Glomerular visceral epithelial cell (primary cell): Measurements from ENCODE around the gene TRAF5.
"Not testable (repeated sequence)": the region's sequence is repeated elsewhere in the genome, so short reads cannot be mapped to it uniquely, and the experiment has no call there.

Experiments used
- DNase-seq: peaks from one replicate; pipeline ENCODE4 v3.0.0-alpha.2; 2016; ENCODE audit errors: extremely low spot score

Gene TRAF5

DNA sequence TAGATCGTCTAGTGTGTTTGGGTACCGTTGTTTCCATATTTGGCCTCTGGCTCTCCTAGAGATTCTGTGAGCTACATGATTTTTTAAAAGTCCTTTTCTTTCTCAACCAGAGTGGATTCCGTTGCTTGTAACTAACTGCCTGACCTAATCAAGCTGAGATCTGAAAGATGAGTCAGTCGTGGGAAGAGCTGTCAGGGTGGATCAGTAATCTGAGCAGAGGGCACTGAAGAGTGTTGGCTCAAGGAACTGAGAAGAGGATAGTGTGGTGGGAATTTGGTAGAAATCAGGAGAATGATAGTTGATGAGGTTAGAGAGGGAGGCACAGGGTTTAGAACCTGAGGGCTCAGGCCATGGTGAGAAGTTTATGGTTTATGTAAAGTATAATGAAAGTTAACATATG is 52.2 kb downstream of the TRAF5 start:
- peak; percentile 60 for DNase-seq

GRCh38 chr1:211379446-211379845 is 52.8 kb downstream of the TRAF5 start:
- DNase-seq: no peak

DNA sequence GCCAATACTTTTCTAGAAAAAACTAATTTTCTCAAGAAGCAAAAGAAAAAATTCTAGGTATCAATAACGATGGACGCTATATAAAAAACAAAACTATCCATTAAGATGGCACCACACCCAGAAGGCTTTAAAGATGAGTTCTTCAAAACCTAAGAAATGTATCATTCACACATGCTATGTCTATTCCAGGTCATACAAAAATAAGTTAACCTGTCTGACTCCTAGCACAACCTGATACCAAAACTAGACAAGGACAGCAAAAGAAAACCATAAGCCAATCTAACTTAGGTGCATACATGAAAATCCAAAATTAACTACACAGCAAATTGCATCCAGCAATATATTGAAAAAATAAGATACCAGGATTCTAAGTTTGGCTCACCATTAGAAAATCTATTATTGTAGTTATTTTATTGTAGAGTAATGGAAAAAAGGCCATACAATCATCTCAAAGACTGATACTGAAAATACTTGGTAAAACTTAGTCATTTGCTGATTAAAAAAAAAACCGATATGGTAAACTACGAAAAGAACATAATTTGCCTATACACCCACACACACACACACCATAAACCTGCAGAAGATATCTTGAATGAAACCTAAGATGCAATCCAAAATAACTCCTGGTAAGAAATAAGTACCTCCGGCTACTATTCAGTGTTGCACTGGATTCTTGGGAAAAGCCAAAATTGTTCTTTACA is 55.0 kb downstream of the TRAF5 start:
- no peak for DNase-seq

DNA sequence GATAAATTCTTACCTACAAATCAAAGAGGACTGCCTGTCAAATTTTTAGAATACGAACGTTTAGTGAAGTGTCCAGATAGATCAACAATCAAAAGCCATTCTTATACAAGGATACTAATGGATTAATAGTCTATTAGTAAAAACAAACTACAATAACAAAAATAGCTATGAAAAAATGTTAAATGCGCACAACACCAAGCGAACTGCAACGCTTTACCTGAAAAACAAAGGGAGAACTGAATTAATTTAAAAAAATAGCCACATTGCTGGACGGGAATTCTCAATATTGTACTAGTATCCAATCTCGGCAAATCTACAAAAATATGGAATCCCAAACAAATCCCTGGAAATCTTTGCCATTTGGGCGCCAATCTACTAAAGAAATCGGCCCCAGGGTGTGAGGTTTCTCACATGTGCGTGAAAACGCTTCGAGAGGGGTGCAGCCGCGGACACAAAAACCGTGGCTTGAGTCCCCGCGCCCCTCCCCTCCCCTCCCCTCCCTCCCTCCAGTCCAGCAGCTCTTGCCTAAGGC is 55.6 kb downstream of the TRAF5 start:
- no peak for DNase-seq

DNA sequence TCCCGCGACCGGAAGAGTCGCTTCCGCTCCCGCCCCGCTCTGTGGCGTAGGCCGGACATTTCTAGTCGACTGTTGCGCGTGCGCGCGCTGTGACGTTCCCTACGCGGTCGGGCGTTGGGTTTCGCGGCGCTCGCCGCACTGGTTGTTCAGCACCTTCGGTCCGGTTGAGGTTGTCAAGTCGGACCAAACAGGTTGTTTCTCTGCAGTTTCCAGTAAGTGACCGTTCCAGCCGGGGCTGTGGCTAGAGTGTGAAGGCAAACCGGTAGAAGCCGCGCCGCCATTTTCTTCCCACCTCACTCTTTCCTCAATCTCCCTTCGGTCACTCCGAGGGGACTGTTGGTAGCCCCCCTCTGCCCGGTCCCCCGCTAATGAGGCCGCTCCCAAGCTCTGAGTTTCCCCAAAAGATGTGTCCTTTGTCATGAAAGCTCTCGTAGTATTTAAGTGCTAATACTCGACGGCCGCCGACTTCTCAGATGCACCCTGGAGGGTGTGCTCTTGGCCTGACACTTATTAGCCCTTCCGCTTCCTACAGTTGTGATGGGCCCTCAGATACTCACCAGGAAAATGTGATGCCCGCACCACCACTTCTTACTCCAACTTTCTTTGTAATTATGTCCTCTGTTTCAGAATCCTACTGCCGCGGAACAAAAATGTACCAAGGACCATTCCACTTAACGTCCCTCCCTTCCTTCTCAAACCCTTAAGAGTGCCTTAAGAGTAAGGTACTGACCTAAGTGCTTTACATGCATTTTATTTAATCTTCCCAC is 56.3 kb downstream of the TRAF5 start:
- peak; percentile 87 for DNase-seq

- DNase-seq: no peak
Measured at GRCh38 chr1:211384524-211384923, 57.9 kb downstream of the TRAF5 start.

GRCh38 chr1:211386921-211387320 is 60.3 kb downstream of the TRAF5 start:
- DNase-seq: no peak

DNA sequence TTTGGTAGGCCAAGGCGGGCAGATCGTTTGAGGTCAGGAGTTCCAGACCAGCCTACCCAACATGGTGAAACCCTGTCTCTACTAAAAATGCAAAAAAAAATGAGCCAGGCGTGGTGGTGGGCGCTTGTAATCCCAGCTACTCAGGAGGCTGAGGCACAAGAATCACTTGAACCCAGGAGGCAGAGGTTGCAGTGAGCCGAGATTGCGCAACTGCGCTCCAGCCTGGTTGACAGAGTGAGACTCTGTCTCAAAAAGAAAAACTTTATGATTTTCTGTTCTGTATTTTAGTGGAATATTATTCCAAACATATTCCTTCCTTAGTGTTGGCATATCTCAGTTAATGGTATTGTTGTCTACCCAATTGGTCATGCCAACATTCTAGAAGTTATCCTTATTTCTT is 64.2 kb downstream of the TRAF5 start:
- DNase-seq: not testable (repeated sequence)

DNA sequence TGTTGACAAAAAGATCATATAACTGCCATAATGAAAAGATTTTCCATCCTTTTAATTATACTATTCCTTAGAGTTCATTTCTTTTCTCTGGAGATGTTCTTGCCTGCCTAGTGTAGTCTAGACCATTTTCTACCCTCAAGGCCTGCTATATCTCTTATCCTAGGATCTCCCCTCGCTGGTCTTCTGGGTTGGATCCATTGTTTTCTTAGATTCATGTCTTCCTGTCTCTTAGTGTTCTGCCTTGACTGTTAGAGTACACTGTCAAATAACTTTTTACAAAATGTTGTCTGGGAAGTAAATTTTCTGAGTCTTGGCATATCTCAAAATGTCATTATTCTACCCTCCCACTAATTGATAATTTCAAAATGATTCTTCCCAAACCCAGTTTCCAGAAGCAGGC is 66.6 kb downstream of the TRAF5 start:
- DNase-seq: no peak

DNA sequence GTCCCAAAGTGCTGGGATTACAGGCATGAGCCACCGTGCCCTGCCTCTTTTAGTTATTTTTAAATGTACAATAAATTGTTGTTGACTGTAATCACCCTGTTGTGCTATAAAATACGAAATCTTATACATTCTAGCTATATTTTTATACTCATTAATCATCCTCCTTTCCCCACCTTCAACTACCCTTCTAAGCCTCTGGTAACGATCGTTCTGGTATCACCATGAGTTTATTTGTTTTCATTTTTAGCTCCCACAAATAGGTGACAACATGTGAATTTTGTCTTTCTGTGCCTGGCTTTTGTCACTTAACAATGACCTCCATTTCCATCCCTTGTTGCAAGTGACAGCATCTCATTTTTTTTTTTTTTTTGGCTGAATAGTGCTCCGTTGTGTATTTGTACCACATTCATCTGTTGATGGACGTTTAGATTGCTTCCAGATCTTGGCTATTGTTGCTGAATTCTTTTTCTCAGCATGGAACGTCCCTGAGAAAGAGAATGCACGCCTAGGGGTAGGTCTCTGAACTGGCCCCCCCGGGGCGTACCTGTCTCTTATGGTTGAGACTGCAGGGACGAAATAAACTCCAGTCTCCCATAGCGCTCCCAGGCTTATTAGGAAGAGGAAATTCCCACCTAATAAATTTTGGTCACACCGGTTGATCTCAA is 71.8 kb downstream of the TRAF5 start:
- DNase-seq: not testable (repeated sequence)

GRCh38 chr1:211399851-211400393 is 73.3 kb downstream of the TRAF5 start:
- not testable (repeated sequence) for DNase-seq

DNA sequence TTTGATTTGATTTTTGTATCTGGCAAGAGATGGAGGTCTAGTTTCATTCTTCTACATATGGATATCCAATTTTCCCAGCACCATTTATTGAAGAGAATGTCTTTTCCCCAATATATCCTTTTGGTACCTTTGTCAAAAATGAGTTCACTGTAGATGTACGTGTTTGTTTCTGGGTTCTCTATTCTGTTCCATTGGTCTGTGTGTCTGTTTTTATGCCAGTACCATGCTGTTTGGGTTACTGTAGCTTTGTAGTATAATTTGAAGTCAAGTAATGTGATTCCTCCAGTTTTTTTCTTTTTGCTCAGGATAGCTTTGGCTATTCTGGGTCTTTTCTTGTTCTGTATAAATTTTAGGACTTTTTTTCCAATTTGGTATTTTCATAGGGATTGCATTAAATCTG is 75.1 kb downstream of the TRAF5 start:
- not testable (repeated sequence) for DNase-seq

GRCh38 chr1:211406086-211406485 is 79.5 kb downstream of the TRAF5 start:
- not testable (repeated sequence) for DNase-seq

DNA sequence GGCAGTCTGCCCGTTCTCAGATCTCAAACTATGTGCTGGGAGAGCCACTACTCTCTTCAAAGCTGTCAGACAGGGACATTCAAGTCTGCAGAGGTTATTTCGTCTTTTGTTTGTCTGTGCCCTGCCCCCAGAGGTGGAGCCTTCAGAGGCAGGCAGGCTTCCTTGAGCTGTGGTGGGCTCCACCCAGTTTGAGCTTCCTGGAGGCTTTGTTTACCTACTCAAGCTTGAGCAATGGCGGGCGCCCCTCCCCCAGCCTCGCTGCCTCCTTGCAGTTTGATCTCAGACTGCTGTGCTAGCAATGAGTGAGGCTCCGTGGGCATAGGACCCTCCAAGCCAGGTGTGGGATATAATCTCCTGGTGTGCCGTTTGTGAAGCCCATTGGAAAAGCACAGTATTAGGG is 81.1 kb downstream of the TRAF5 start:
- not testable (repeated sequence) for DNase-seq

DNA sequence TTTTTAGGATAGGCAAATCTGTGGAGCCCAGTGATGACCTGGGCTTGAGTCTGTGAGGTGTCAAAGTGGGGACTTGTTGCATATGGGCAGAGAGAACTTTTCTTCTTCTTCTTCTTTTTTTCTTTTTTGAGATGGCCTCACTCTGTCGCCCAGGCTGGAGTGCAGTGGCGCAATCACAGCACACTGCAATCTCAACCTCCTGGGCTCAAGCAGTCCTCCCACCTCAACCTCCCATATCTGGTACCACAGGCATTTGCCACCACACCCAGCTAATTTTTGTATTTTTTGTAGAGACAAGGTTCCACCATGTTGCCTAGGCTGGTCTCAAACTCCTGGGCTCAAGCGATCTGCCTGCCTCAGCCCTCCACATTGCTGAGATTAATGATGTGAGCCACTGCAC is 85.0 kb downstream of the TRAF5 start:
- no peak for DNase-seq

GRCh38 chr1:211415700-211416099 is 89.1 kb downstream of the TRAF5 start:
- DNase-seq: peak; percentile 2

DNA sequence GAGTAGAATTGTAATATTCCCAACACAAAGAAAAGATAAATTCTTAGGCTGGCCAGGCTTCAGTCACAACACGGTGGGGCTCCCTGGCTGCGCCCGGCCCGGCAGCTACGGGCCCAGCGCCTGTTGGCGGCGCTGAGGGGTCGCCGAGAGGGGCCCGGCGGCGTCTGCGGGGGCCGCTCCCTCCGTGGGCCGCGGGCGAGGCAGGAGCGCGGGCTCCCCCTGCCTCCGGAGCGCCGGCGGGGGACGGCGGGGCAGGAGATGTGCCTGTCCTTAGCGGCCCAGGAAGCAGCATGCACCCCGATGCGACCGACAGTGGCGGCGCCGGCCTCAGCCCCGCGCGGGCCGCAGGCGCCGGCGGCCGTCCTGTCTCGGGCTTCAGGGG is 89.6 kb downstream of the TRAF5 start:
- DNase-seq: peak; percentile 44

GRCh38 chr1:211416628-211417323 is 90.1 kb downstream of the TRAF5 start:
- DNase-seq: peak; percentile 81

DNA sequence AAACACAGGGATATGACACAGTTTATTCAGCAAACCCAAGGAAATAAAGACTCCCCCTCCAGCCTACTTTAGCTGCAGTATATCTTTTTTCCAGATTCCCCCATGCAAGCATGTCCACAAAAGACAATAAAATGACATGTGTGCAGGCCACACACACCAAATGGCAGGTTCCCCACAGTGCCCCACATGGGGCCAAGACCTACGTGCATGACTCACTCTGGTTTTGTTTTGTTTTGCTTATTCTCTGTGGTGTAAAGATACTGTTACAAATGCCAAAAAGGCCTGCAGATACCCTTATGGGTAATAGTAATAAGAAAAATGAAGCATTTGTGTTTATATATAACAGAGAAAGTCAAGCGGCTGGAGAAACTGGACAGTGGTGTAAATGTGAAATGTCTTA is 93.8 kb downstream of the TRAF5 start:
- DNase-seq: peak; percentile 10

- DNase-seq: no peak
Measured at GRCh38 chr1:211420845-211421454, 94.3 kb downstream of the TRAF5 start.

- DNase-seq: no peak
Measured at GRCh38 chr1:211424018-211424417, 97.4 kb downstream of the TRAF5 start.
